Erythroblast (primary cell): ENCODE measurements around the gene PPP3CA.

Source experiments
- DNase-seq, 2 experiments: peaks; one replicate each; lab custom pipeline; 2025; lab: John Stamatoyannopoulos, UW
- GATA1 ChIP-seq: IDR thresholded peaks from 2 replicates; pipeline ENCODE4 v1.6.1; 2011; ENCODE audit warnings: low read depth, mild to moderate bottlenecking, control low read depth, low read length, moderate library complexity
- POLR2A ChIP-seq: IDR thresholded peaks from 2 replicates; pipeline ENCODE4 v1.6.1; 2011; ENCODE audit warnings: mild to moderate bottlenecking, low read length

PPP3CA gene

DNA sequence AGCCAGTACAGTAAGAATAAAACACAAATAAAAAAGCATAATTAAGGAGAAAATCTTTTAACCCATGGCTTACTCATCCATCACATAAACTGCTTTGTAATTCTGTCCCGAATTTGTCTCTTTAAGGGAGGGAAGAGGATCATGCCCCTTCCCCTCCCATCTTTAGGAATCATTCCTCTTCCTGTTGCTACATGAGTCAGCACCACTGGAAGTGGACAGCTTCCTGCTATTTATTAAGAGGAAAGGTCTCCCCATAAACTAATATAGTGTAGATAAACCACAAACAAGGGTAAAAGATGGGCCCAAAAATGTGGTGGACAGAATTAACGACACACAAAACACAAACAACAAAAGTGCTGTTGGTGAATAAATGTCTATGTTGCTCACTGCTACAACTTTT is 75.8 kb downstream of the PPP3CA start:
- no peak for DNase-seq
- TF ChIP-seq GATA1 (no peak), POLR2A (no peak)

DNA sequence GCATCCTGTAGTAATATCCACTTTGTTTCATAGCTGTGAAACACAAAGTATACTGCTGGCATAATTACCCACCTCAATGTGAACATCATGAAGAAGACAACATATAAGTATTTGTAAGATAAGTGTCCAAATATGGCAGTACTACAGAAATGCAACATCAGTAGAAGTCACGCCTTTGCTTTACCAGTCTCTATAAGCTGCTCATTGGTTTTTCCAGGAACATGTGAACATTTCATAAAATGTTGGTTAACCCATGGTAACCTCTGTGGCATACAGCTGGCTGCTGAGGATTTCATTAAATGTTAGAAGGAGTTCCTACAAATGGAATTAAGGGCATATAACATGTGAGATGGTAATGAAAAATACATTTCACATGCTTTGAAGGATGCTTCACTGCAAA is 77.6 kb downstream of the PPP3CA start:
- no peak for DNase-seq
- TF ChIP-seq GATA1 (no peak), POLR2A (no peak)

DNA sequence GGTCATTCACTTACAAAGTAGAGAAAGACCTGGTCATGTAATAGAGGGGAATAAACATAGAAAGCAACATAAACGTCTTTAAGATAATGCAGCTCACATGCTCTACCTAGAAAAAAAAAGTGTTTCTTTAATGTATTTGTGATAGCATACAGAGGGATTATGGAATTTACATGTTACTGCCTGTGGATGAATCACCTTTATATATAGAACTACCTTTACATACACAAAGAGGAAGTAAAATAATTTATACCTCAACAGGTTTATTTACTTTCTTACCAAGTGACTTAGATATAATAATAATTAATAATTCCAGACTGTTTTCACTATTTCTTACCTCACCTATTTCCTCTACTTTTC is 81.5 kb downstream of the PPP3CA start:
- no peak for DNase-seq
- TF ChIP-seq POLR2A (no peak), GATA1 (no peak)

DNA sequence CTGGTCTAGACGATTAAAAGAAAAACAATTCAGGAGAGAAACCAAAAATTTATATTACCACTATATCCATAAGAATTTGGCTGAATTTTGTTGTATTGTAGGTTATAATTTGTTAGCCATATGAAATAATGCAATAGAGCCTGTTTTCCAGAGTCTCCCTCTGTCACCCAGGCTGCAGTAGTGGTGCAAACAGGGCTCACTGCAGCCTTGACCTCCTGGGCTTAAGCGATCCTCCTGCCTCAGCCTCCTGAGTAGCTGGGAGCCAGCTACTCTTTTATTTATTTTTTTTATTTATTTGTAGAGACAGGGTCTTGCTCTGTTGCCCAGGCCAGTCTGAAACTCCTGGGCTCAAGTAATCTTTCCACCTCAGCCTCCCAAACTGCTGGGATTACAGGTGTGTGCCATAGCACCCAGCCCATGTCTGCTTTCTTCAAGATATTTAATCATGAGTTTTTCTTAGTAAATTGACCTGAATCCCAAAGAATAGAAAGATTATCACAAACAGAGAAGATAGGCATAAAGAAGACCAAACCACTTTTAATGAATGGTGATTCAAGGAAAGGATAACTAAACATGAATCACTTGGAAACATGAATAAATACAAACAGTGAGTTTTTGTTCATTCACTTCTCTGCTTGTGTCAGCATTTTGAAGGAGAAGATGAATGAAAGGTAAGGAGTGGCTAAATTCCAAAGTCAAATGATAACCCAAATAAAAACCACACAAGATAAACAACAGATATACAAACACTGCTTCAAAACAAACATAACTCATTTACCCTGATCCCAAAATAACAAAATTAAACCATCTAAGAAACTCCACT is 82.1 kb downstream of the PPP3CA start:
- DNase-seq: no peak
- no peak for TF ChIP-seq GATA1
- TF ChIP-seq POLR2A: no peak

GRCh38 chr4:101264512-101264911 is 82.8 kb downstream of the PPP3CA start:
- DNase-seq: no peak
- no peak for TF ChIP-seq POLR2A
- no peak for TF ChIP-seq GATA1

DNA sequence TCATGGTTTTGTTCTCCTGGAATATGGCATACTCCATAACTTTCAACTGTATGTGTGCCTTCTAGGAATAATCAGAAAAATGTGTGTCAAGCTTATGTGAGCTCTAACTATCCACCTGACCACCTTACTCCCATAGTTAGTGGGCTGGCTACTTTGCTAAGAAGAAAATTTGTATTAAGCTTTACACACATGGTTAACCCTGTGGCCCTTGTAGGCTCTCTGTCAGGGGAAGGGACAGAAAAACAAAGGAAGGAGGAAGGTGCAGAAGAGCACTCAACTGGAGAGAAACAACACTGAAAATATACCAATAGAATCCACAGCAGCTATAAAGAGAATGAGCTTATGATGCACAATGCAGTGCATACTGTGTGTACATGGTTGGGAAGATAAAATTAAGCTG is 84.6 kb downstream of the PPP3CA start:
- TF ChIP-seq POLR2A (no peak), GATA1 (no peak)
- DNase-seq: no peak

DNA sequence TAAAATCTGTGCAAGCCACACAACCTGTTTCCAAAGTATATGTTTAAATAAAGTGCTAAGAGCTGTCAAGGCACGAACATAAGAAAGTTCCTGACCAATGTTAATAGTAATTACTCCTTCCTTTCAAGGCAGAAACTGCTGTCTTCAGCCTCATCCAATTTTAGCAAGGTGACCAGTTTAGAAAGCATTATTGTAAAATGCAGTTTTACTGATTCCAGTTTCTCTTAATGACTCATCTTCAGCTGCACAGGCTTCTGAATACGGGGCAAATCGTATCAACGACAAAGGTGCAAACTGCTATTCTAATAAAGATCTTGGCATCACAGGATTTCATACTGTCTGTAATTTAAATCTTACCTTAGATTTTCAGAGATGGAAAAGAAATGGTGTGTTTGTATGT is 87.5 kb downstream of the PPP3CA start:
- DNase-seq: no peak
- TF ChIP-seq POLR2A (no peak), GATA1 (no peak)

DNA sequence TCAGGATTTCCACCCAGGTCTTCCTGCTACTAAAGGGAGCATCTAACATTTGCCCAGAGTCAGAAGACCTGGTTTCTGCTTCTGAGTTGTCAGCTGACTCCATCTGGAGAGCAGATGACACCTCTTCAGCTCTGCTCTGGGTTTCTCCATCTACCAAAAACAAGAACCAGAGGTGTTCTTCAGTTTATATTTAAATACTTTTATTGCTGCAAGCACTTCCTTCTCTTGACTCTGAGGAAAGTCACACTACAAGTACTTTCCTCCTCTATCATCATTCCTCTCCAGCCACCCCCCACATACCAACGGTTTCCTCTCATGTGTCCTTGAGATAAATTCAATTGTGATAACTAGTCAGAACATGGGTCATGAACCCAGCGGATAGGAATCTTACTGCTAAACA is 88.4 kb downstream of the PPP3CA start:
- TF ChIP-seq GATA1 (no peak), POLR2A (no peak)
- DNase-seq: peak; percentile 49 to 76

- no peak for DNase-seq
- TF ChIP-seq GATA1: no peak
- no peak for TF ChIP-seq POLR2A
Observed at GRCh38 chr4:101256222-101256621, 91.1 kb downstream of the PPP3CA start.

GRCh38 chr4:101254776-101255175 is 92.5 kb downstream of the PPP3CA start:
- TF ChIP-seq GATA1 (no peak), POLR2A (no peak)
- no peak for DNase-seq

DNA sequence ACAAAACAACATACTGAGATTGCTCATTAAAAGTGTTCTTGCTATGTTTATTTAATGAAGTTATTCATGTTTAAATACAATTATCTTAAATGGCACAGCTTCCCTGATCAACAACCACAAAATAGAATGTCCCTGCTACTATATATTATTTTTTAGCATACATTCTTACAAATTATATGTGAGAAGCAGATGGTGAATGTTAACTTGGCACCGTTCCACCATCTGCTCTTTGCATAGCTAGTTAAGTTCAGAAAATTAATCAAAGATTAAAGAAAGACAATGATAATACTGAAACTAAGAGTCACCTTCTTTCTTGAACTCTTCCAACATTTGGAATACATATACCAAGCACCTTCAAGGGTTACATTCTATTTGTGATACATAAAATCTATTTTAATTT is 94.2 kb downstream of the PPP3CA start:
- TF ChIP-seq POLR2A (no peak), GATA1 (no peak)

GRCh38 chr4:101252721-101253120 is 94.6 kb downstream of the PPP3CA start:
- DNase-seq: peak; percentile 31 to 46

More for the DNA sequence above, 94.2 kb downstream of the PPP3CA start:
- peak; percentile 34 to 39 for DNase-seq

GRCh38 chr4:101251261-101251660 is 96.1 kb downstream of the PPP3CA start:
- no peak for DNase-seq

More at GRCh38 chr4:101252721-101253120, 94.6 kb downstream of the PPP3CA start:
- TF ChIP-seq POLR2A (no peak), GATA1 (no peak)

DNA sequence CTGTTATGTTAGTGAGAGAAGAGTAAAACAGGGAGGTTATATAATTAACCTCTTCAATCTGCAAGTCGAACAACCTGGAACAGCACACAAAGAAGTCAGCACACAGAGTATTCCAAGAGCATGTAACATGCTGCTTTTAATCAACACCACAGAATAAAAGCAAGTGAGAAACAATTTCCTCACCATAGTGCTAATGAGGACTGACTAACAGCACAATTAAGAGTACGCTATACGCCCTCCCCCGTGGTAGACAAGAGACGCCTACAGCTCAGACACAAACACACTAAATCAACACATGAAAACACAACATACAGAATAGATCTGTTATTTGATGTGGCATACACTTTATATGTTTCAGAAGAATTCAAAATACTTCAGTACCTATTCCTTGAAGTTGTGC is 103.0 kb downstream of the PPP3CA start:
- no peak for DNase-seq
- no peak for TF ChIP-seq POLR2A
- TF ChIP-seq GATA1: no peak

More at GRCh38 chr4:101251261-101251660, 96.1 kb downstream of the PPP3CA start:
- TF ChIP-seq GATA1: no peak

GRCh38 chr4:101242441-101242840 is 104.9 kb downstream of the PPP3CA start:
- TF ChIP-seq GATA1 (no peak), POLR2A (no peak)

More at GRCh38 chr4:101242441-101242840, 104.9 kb downstream of the PPP3CA start:
- DNase-seq: no peak
